ENCODE data around the gene MS4A4E. TPM values are rescaled to one million over a fixed set of nuclear protein-coding genes. Genes with fewer than 3 reads are reported as not detected.

Gene MS4A4E
- total RNA-seq, 2 donors from 2014 or later: 0.31 TPM; not detected in 1

DNA sequence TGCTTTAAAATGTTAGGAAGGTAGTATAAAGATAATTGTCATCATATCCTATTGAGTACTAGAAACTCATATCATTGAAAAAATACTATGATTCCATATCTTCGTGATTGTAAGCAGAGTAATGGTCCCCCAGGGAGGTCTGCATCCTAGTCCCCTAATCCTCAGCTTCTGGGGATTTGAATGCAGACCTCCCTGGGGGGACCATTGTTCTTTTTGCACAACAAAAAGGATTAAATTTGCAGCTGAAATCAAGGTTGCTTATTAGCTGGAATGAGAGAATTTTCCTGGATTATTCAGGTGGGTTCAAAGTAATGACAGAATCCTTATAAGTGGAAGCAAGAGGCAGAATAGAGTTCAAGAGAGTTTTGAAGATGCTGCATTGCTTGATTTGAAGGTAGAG is 34.0 kb downstream of the MS4A4E start:
- H3K27me3 ChIP-seq (ENCODE audit: control insufficient read depth, insufficient read depth, low read length, poor library complexity, severe bottlenecking): peaks cover 38% of the 10 kb centered on the region
- H3K4me3 ChIP-seq (ENCODE audit: low read length): no peak overlapping the region
- Mint-ChIP-seq H3K36me3 (ENCODE audit: low read depth) (no peaks in the 10 kb centered on the region), H3K9me3 (no peaks in the 10 kb centered on the region), H3K27me3 (ENCODE audit: insufficient read depth) (peaks cover 57% of the 10 kb centered on the region), H3K27ac (no peak overlapping the region), H3K4me1 (peaks cover 10% of the 10 kb centered on the region), H3K4me3 (no peak overlapping the region)
- no peak for DNase-seq
- H3K27ac ChIP-seq (ENCODE audit: low read depth, low read length): no peak overlapping the region
- no peaks in the 10 kb centered on the region for H3K4me1 ChIP-seq (ENCODE audit: control insufficient read depth, insufficient read depth, low read length)
- no peaks in the 10 kb centered on the region for H3K9me3 ChIP-seq (ENCODE audit: control insufficient read depth, low read length)
- WGBS, 2 experiments (ENCODE audit: insufficient coverage in 1 of 2, insufficient read length in 1 of 2): 60 to 65% methylated on average over 1 of the region's 1 CpG
- TF ChIP-seq, protein P1, sequence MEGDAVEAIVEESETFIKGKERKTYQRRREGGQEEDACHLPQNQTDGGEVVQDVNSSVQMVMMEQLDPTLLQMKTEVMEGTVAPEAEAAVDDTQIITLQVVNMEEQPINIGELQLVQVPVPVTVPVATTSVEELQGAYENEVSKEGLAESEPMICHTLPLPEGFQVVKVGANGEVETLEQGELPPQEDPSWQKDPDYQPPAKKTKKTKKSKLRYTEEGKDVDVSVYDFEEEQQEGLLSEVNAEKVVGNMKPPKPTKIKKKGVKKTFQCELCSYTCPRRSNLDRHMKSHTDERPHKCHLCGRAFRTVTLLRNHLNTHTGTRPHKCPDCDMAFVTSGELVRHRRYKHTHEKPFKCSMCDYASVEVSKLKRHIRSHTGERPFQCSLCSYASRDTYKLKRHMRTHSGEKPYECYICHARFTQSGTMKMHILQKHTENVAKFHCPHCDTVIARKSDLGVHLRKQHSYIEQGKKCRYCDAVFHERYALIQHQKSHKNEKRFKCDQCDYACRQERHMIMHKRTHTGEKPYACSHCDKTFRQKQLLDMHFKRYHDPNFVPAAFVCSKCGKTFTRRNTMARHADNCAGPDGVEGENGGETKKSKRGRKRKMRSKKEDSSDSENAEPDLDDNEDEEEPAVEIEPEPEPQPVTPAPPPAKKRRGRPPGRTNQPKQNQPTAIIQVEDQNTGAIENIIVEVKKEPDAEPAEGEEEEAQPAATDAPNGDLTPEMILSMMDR (conservative IDR thresholded peaks at IDR 0.05): no peak
- H3K36me3 ChIP-seq (ENCODE audit: control insufficient read depth, insufficient read depth, low read length): no peaks in the 10 kb centered on the region
- H3K9ac ChIP-seq (ENCODE audit: extremely low read depth, low read length, poor library complexity, severe bottlenecking): no peak overlapping the region

DNA sequence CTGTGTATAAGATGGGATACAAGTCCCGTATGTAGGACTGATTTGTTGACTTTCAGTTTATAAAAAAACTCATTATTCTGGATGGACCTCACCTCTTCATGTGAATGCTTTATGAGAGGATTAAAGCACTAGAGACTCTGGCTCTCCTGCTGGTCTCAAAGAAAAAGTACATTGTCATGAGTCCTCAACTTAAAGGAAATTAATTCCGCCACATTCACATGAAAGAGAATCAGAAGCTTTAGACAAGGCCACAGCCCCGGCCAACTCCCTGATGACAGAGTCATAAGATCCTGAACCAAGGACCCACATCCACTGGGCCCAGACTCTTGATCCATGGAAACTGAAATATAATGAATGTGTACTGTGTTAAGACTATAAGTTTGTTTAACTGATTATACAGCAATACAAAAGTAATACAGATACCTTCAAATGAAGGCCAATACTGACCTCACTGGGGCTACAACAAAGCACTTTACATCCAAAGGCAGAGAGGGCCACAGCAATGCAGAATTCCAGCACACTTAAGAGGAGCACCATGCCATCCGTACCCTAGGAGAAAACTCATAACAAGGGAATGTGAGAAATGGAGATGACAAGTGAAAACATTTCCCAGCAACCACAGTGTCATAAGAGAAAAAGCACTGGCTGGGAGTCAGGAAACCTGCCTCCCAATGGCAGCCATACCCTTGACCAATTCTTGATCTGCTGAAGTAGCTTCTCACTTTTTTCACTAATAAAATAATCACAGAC is 34.6 kb downstream of the MS4A4E start:
- Histone ChIP-seq H3K9ac (ENCODE audit: extremely low read depth, low read length, poor library complexity, severe bottlenecking) (no peak overlapping the region), H3K4me1 (ENCODE audit: control insufficient read depth, insufficient read depth, low read length) (no peaks in the 10 kb centered on the region), H3K4me3 (ENCODE audit: low read length) (no peak overlapping the region), H3K27me3 (ENCODE audit: control insufficient read depth, insufficient read depth, low read length, poor library complexity, severe bottlenecking) (peaks cover 39% of the 10 kb centered on the region), H3K9me3 (ENCODE audit: control insufficient read depth, low read length) (no peaks in the 10 kb centered on the region), H3K36me3 (ENCODE audit: control insufficient read depth, insufficient read depth, low read length) (no peaks in the 10 kb centered on the region), H3K27ac (ENCODE audit: low read depth, low read length) (peak overlapping the region; percentile 30)
- H3K27ac Mint-ChIP-seq: no peak overlapping the region
- peaks cover 10% of the 10 kb centered on the region for H3K4me1 Mint-ChIP-seq
- TF ChIP-seq, protein P1 (conservative IDR thresholded peaks at IDR 0.05): no peak
- peaks cover 57% of the 10 kb centered on the region for H3K27me3 Mint-ChIP-seq (ENCODE audit: insufficient read depth)
- no peak overlapping the region for H3K4me3 Mint-ChIP-seq
- 88 to 92% methylated on average over 2 to 4 of the region's 4 CpGs for WGBS, 2 experiments (ENCODE audit: insufficient coverage in 1 of 2, insufficient read length in 1 of 2)
- no peak for DNase-seq
- H3K9me3 Mint-ChIP-seq: no peaks in the 10 kb centered on the region
- H3K36me3 Mint-ChIP-seq (ENCODE audit: low read depth): no peaks in the 10 kb centered on the region

DNA sequence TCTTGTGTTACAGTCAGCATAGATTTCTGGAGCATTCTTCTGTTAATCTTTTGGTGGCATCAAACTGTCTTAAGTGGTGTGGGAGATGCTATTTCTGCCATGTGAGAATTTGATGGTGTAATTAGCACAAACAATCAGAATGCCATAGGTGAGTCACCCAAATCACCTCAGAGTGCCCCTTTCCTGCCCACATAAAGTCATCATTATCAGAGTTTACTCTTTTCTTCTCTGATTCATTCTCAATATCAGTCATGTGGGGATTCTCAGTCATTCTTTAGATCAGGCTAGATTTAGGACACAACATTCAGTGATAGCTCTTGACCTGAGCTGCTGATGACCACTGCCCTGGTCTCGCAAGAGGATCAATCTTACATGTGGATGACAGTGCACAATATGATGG is 36.3 kb downstream of the MS4A4E start:
- Histone ChIP-seq H3K9me3 (ENCODE audit: control insufficient read depth, low read length) (peaks cover 8% of the 10 kb centered on the region), H3K4me3 (ENCODE audit: low read length) (no peak overlapping the region), H3K27me3 (ENCODE audit: control insufficient read depth, insufficient read depth, low read length, poor library complexity, severe bottlenecking) (peaks cover 39% of the 10 kb centered on the region), H3K27ac (ENCODE audit: low read depth, low read length) (no peak overlapping the region), H3K9ac (ENCODE audit: extremely low read depth, low read length, poor library complexity, severe bottlenecking) (no peak overlapping the region), H3K4me1 (ENCODE audit: control insufficient read depth, insufficient read depth, low read length) (no peaks in the 10 kb centered on the region), H3K36me3 (ENCODE audit: control insufficient read depth, insufficient read depth, low read length) (no peaks in the 10 kb centered on the region)
- H3K4me3 Mint-ChIP-seq: no peak overlapping the region
- peaks cover 9% of the 10 kb centered on the region for H3K9me3 Mint-ChIP-seq
- H3K4me1 Mint-ChIP-seq: peaks cover 10% of the 10 kb centered on the region
- TF ChIP-seq, protein P1 (conservative IDR thresholded peaks at IDR 0.05): no peak
- peaks cover 55% of the 10 kb centered on the region for H3K27me3 Mint-ChIP-seq (ENCODE audit: insufficient read depth)
- no peak overlapping the region for H3K27ac Mint-ChIP-seq
- WGBS, 2 experiments (ENCODE audit: insufficient coverage in 1 of 2, insufficient read length in 1 of 2): 80 to 87% methylated on average over 1 of the region's 1 CpG
- no peaks in the 10 kb centered on the region for H3K36me3 Mint-ChIP-seq (ENCODE audit: low read depth)
- no peak for DNase-seq
